ENCODE results near the gene IMP3.

The IMP3 gene

DNA sequence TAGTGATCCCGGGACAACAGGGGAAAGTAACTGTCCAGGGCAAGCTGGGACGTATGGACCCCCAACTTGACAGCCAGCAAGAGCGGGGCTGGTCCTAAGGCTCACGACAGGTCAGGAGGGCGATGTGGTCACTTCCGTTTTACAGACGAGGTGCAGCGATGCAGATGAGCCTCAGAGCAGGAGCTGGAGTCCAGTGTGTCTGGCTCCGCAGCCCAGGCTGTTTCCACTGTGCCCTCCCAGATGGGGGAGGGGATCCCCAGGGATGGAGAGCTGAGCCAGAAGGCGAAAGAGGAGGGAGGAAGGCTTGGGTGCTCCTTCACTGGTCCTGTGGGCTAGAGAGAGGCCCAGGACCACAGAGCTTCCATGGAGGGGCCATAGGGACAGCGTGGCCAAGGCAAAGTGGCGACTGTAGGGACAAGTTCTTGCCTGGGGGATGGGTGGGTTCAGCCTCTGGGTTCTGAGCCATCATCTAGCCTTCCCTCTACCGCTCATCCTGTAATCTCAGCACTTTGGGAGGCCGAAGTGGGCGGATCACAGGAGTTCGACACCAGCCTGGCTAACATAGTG lies 13.4 kb upstream of the IMP3 start:
- H3K4me2 ChIP-seq (ENCODE audit: insufficient read depth, low read length): no peak overlapping the region

DNA sequence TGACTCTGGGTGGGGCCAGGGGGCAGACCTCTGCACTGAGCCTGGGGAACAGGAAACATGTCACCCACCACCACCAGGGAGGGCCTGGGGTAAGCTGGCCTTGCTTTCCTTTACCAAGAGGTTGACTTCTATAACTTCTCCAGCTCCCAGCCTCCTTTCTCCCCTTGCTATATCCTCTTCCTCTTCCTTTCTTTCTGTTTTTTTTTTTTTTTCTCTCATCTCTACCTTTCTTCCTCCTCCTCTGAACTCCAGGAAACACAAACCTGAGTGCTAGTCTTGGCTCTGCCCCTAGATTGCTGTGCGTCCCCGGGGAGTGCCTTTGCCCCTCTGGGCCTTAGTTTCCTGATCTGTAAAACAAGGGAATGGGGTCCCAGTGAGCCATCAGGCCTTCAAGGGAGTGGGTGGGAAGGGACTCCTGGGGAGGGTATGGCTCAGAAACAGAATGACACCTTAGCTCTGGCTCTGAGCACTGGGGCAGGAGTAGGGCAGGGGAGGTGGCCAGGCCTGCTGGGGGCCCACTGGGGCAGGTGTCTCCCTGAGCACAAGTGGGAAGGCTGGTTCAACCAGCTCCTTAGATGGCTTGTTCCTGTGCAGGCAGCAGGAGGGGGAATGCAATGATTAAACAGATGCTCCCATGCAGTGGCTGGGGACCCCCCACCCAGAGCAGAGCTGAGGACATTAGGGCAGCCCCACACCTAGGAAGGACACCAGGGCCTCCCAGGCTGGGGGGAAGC lies 12.0 kb upstream of the IMP3 start:
- Histone ChIP-seq H3K27me3 (ENCODE audit: insufficient read depth, low read length, poor library complexity) (peaks cover under 1% of the 10 kb centered on the region), H3K27ac (ENCODE audit: low read length) (no peak overlapping the region), H3K4me3 (ENCODE audit: low read depth in 1 of 2, low read length in 2 of 2) (no peak overlapping the region), H3K9ac (ENCODE audit: low read depth, low read length) (no peak overlapping the region), H4K20me1 (ENCODE audit: insufficient read depth, low read length) (no peaks in the 10 kb centered on the region), H3K9me3 (ENCODE audit: insufficient read depth, low read length, severe bottlenecking) (no peaks in the 10 kb centered on the region), H3K4me1 (ENCODE audit: insufficient read depth, low read length) (peaks cover 9% of the 10 kb centered on the region), H2AFZ (ENCODE audit: low read depth, low read length) (no peak overlapping the region), H3K36me3 (ENCODE audit: insufficient read depth, low read length) (no peaks in the 10 kb centered on the region), H3K4me2 (ENCODE audit: insufficient read depth, low read length) (no peak overlapping the region), H3K79me2 (ENCODE audit: insufficient read depth, low read length) (no peaks in the 10 kb centered on the region)
- ATAC-seq (ENCODE audit: insufficient read depth, low read depth): 0 out of 3 replicates have a peak, but pooled peaks have one; percentile 13
- peak; percentile 20 for DNase-seq
- TF ChIP-seq, protein P1, sequence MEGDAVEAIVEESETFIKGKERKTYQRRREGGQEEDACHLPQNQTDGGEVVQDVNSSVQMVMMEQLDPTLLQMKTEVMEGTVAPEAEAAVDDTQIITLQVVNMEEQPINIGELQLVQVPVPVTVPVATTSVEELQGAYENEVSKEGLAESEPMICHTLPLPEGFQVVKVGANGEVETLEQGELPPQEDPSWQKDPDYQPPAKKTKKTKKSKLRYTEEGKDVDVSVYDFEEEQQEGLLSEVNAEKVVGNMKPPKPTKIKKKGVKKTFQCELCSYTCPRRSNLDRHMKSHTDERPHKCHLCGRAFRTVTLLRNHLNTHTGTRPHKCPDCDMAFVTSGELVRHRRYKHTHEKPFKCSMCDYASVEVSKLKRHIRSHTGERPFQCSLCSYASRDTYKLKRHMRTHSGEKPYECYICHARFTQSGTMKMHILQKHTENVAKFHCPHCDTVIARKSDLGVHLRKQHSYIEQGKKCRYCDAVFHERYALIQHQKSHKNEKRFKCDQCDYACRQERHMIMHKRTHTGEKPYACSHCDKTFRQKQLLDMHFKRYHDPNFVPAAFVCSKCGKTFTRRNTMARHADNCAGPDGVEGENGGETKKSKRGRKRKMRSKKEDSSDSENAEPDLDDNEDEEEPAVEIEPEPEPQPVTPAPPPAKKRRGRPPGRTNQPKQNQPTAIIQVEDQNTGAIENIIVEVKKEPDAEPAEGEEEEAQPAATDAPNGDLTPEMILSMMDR (IDR thresholded peaks at IDR 0.05; ENCODE audit: borderline replicate concordance, extremely low read depth, low read length, poor library complexity, severe bottlenecking): no peak
- TF ChIP-seq EZH2 (IDR thresholded peaks at IDR 0.05; ENCODE audit: borderline replicate concordance, low read depth, low read length, severe bottlenecking): no peak

More for the DNA sequence above, 13.4 kb upstream of the IMP3 start:
- DNase-seq (no peak), ATAC-seq (ENCODE audit: insufficient read depth, low read depth) (no peak)
- H3K4me1 ChIP-seq (ENCODE audit: insufficient read depth, low read length): no peaks in the 10 kb centered on the region
- no peaks in the 10 kb centered on the region for H3K36me3 ChIP-seq (ENCODE audit: insufficient read depth, low read length)
- no peak overlapping the region for H3K9ac ChIP-seq (ENCODE audit: low read depth, low read length)
- no peaks in the 10 kb centered on the region for H3K79me2 ChIP-seq (ENCODE audit: insufficient read depth, low read length)
- TF ChIP-seq EZH2 (IDR thresholded peaks at IDR 0.05; ENCODE audit: borderline replicate concordance, low read depth, low read length, severe bottlenecking): no peak
- TF ChIP-seq, protein P1 (IDR thresholded peaks at IDR 0.05; ENCODE audit: borderline replicate concordance, extremely low read depth, low read length, poor library complexity, severe bottlenecking): no peak
- H2AFZ ChIP-seq (ENCODE audit: low read depth, low read length): no peak overlapping the region
- H3K4me3 ChIP-seq (ENCODE audit: low read depth in 1 of 2, low read length in 2 of 2): no peak overlapping the region
- no peaks in the 10 kb centered on the region for H3K27me3 ChIP-seq (ENCODE audit: insufficient read depth, low read length, poor library complexity)
- H3K9me3 ChIP-seq (ENCODE audit: insufficient read depth, low read length, severe bottlenecking): no peaks in the 10 kb centered on the region
- no peaks in the 10 kb centered on the region for H4K20me1 ChIP-seq (ENCODE audit: insufficient read depth, low read length)
- no peak overlapping the region for H3K27ac ChIP-seq (ENCODE audit: low read length)

DNA sequence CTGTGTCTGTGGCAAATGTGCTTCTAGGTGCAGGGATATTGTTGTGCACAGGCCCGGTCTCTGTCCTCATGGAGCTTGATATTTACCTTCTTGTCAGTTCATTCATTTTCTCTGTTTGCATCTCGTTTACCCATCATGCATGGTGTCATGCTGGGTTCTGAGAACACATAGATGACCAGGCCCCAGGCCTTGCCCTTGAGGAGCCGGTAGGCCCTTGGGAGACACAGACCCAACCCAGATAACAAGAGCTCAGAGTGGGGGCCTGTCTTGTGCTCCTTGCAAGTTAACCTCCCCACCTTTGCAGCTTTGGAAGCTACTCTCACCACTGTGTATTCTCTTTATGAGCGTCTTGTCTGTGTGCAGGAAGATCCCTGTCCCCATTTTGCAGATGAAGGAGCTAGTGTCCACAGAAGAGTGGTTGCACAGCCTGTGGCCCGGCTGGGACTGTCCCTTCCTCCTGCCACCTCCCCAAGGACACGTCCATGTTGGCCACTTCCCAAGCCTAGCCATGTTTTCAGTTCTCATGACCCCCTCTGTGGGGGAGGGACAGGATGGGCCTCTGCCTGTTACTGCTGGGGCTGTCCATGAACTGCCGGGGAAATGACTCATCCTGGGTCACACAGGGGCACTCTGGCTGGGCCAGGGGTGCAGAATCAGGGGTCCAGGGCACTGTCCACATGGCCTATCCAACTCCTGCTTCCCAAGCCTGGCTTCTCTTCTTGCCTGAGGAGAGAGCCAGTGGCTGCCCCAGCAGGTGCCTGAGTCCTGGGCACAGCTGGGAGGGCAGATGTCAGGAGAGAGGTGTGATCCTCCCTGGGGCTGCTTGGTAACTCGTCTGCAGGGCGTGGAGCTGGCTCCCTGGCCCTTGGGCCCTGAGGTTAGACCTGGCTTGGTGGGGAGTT lies 11.1 kb upstream of the IMP3 start:
- ATAC-seq (ENCODE audit: insufficient read depth, low read depth) (no peak), DNase-seq (no peak)
- H3K4me3 ChIP-seq (ENCODE audit: low read depth in 1 of 2, low read length in 2 of 2): no peak overlapping the region
- peaks cover 16% of the 10 kb centered on the region for H3K4me1 ChIP-seq (ENCODE audit: insufficient read depth, low read length)
- no peaks in the 10 kb centered on the region for H3K79me2 ChIP-seq (ENCODE audit: insufficient read depth, low read length)
- H3K4me2 ChIP-seq (ENCODE audit: insufficient read depth, low read length): no peak overlapping the region
- no peak overlapping the region for H3K9ac ChIP-seq (ENCODE audit: low read depth, low read length)
- no peaks in the 10 kb centered on the region for H4K20me1 ChIP-seq (ENCODE audit: insufficient read depth, low read length)
- H3K27me3 ChIP-seq (ENCODE audit: insufficient read depth, low read length, poor library complexity): peaks cover 8% of the 10 kb centered on the region
- H3K36me3 ChIP-seq (ENCODE audit: insufficient read depth, low read length): no peaks in the 10 kb centered on the region
- no peak overlapping the region for H3K27ac ChIP-seq (ENCODE audit: low read length)
- no peaks in the 10 kb centered on the region for H3K9me3 ChIP-seq (ENCODE audit: insufficient read depth, low read length, severe bottlenecking)
- no peak overlapping the region for H2AFZ ChIP-seq (ENCODE audit: low read depth, low read length)
- TF ChIP-seq EZH2 (IDR thresholded peaks at IDR 0.05; ENCODE audit: borderline replicate concordance, low read depth, low read length, severe bottlenecking): no peak
- TF ChIP-seq, protein P1 (IDR thresholded peaks at IDR 0.05; ENCODE audit: borderline replicate concordance, extremely low read depth, low read length, poor library complexity, severe bottlenecking): no peak
